MM.1S (cell line): ENCODE data around the gene CORO1C.

Experiments used
- DNase-seq: peaks from one replicate; pipeline ENCODE4 v3.0.0-alpha.2; 2015
- H2AFZ ChIP-seq: fragments of 300-600 bp; sonication (generic); 2 replicates; pipeline ENCODE4 v1.6.0; 2016; ENCODE audit warnings: antibody characterized with exemption, low read length
- H3F3A ChIP-seq: fragments of 300-600 bp; sonication (generic); 2 replicates; pipeline ENCODE4 v1.6.1; 2016; ENCODE audit warnings: mild to moderate bottlenecking, antibody characterized with exemption, low read length, moderate library complexity, mixed read lengths; ENCODE audit not compliant: insufficient read depth
- H3K27ac ChIP-seq: fragments of 300-600 bp; sonication (generic); 2 replicates; pipeline ENCODE4 v1.5.1; 2016; ENCODE audit warnings: mild to moderate bottlenecking, low read length
- H3K27me3 ChIP-seq: fragments of 300-600 bp; sonication (generic); replicated peaks from 2 replicates; pipeline ENCODE4 v1.6.0; 2016; ENCODE audit warnings: low read length; ENCODE audit not compliant: insufficient read depth
- H3K36me3 ChIP-seq: fragments of 300-600 bp; sonication (generic); replicated peaks from 2 replicates; pipeline ENCODE4 v1.6.1; 2016; ENCODE audit warnings: mild to moderate bottlenecking, low read length, mixed read lengths; ENCODE audit not compliant: insufficient read depth
- H3K4me1 ChIP-seq: fragments of 300-600 bp; sonication (generic); 2 replicates; pipeline ENCODE4 v1.6.1; 2016; ENCODE audit warnings: low read length, mixed read lengths
- H3K4me2 ChIP-seq: fragments of 300-600 bp; sonication (generic); 2 replicates; pipeline ENCODE4 v1.6.0; 2016; ENCODE audit warnings: low read depth, low read length
- H3K4me3 ChIP-seq: fragments of 300-600 bp; sonication (generic); 2 replicates; pipeline ENCODE4 v1.5.1; 2016; ENCODE audit warnings: low read length, mixed read lengths
- H3K79me2 ChIP-seq: fragments of 300-600 bp; sonication (generic); 2 replicates; pipeline ENCODE4 v1.6.1; 2016; ENCODE audit warnings: mixed run types, low read length, mixed read lengths
- H3K9ac ChIP-seq: fragments of 300-600 bp; sonication (generic); 2 replicates; pipeline ENCODE4 v1.6.1; 2016; ENCODE audit warnings: low read length, mixed read lengths
- H3K9me2 ChIP-seq: fragments of 300-600 bp; sonication (generic); replicated peaks from 2 replicates; pipeline ENCODE4 v1.6.1; 2016; ENCODE audit warnings: mild to moderate bottlenecking, low read length, mixed read lengths; ENCODE audit not compliant: insufficient read depth
- H3K9me3 ChIP-seq: fragments of 300-600 bp; sonication (generic); replicated peaks from 2 replicates; pipeline ENCODE4 v1.6.1; 2016; ENCODE audit warnings: mild to moderate bottlenecking, low read length, mixed read lengths; ENCODE audit not compliant: insufficient read depth
- H4K20me1 ChIP-seq: fragments of 300-600 bp; sonication (generic); 2 replicates; pipeline ENCODE4 v1.6.1; 2016; ENCODE audit warnings: mild to moderate bottlenecking, low read length, moderate library complexity, mixed read lengths; ENCODE audit not compliant: insufficient read depth
- CTCF ChIP-seq: fragments of 300-600 bp; sonication (generic); IDR thresholded peaks from 2 replicates; pipeline ENCODE4 v1.5.1; 2016; ENCODE audit warnings: antibody characterized with exemption, low read length, mixed read lengths
- EZH2 ChIP-seq: fragments of 300-600 bp; sonication (generic); optimal IDR thresholded peaks from 2 replicates; pipeline ENCODE3; 2017; ENCODE audit warnings: low read depth, mild to moderate bottlenecking, antibody characterized with exemption, low read length, mixed read lengths
- EZH2phosphoT487 ChIP-seq: fragments of 300-600 bp; sonication (generic); IDR thresholded peaks from 2 replicates; pipeline ENCODE4 v1.6.1; 2018; ENCODE audit warnings: antibody characterized with exemption, low read length

The CORO1C gene

GRCh38 chr12:108696111-108696995 lies 35.0 kb downstream of the CORO1C start:
- no peak overlapping the region for H3K9ac ChIP-seq
- H3K4me2 ChIP-seq: no peak overlapping the region
- no peak for TF ChIP-seq EZH2
- no peak for TF ChIP-seq CTCF
- no peak for TF ChIP-seq EZH2phosphoT487
- H3K4me3 ChIP-seq: no peak overlapping the region
- no peaks in the 10 kb centered on the region for H3K27me3 ChIP-seq
- no peaks in the 10 kb centered on the region for H3K9me2 ChIP-seq
- H3K27ac ChIP-seq: no peak overlapping the region
- no peak for DNase-seq
- H3F3A ChIP-seq: peaks cover 25% of the 10 kb centered on the region
- H3K4me1 ChIP-seq: peaks cover 31% of the 10 kb centered on the region
- no peak overlapping the region for H2AFZ ChIP-seq
- no peaks in the 10 kb centered on the region for H4K20me1 ChIP-seq
- H3K36me3 ChIP-seq: peaks cover 21% of the 10 kb centered on the region; the same call in 1 of the 2 replicates
- H3K9me3 ChIP-seq: no peaks in the 10 kb centered on the region
- H3K79me2 ChIP-seq: peaks cover 87% of the 10 kb centered on the region

- no peak overlapping the region for H3K27ac ChIP-seq
- H3K9me3 ChIP-seq: no peaks in the 10 kb centered on the region
- no peaks in the 10 kb centered on the region for H4K20me1 ChIP-seq
- H3K36me3 ChIP-seq: 0 out of 2 replicates have a peak, but pooled peaks cover 14% of the 10 kb centered on the region
- no peak overlapping the region for H2AFZ ChIP-seq
- H3K9me2 ChIP-seq: no peaks in the 10 kb centered on the region
- peaks cover 40% of the 10 kb centered on the region for H3F3A ChIP-seq
- TF ChIP-seq EZH2phosphoT487 (no peak), EZH2 (no peak), CTCF (no peak)
- H3K9ac ChIP-seq: no peak overlapping the region
- DNase-seq: no peak
- no peak overlapping the region for H3K4me3 ChIP-seq
- H3K4me1 ChIP-seq: peaks cover 46% of the 10 kb centered on the region
- no peaks in the 10 kb centered on the region for H3K27me3 ChIP-seq
- H3K4me2 ChIP-seq: no peak overlapping the region
- peaks cover 87% of the 10 kb centered on the region for H3K79me2 ChIP-seq
Measured at GRCh38 chr12:108694812-108695278, 36.5 kb downstream of the CORO1C start.

GRCh38 chr12:108693751-108694150 lies 37.6 kb downstream of the CORO1C start:
- H3K9me3 ChIP-seq: no peaks in the 10 kb centered on the region
- TF ChIP-seq EZH2phosphoT487 (no peak), CTCF (no peak), EZH2 (no peak)
- H3K36me3 ChIP-seq: 0 out of 2 replicates have a peak, but pooled peaks cover 9% of the 10 kb centered on the region
- H3K9ac ChIP-seq: no peak overlapping the region
- no peak overlapping the region for H2AFZ ChIP-seq
- no peaks in the 10 kb centered on the region for H4K20me1 ChIP-seq
- peaks cover 47% of the 10 kb centered on the region for H3F3A ChIP-seq
- H3K4me2 ChIP-seq: peak overlapping the region; percentile 95; the same call in 1 of the 2 replicates
- peak overlapping the region; percentile 94; the same call in 1 of the 2 replicates for H3K27ac ChIP-seq
- no peaks in the 10 kb centered on the region for H3K27me3 ChIP-seq
- DNase-seq: no peak
- H3K4me1 ChIP-seq: peaks cover 54% of the 10 kb centered on the region
- no peaks in the 10 kb centered on the region for H3K9me2 ChIP-seq
- no peak overlapping the region for H3K4me3 ChIP-seq
- H3K79me2 ChIP-seq: peaks cover 87% of the 10 kb centered on the region
